Stomach smooth muscle (tissue), 2 donors: ENCODE results near the gene HINT2.
A peak's percentile ranks its signal among the peaks of the same experiment; 100 is the strongest.

Experiments used
- H3K27ac ChIP-seq: one replicate; pipeline ENCODE4 v1.7.0; 2013; ENCODE audit warnings: mild to moderate bottlenecking, low read length, inconsistent platforms
- H3K27me3 ChIP-seq, 2 donors: one replicate each; pipeline ENCODE4 v1.7.0; 2013; ENCODE audit warnings: low read length in 2 of 2; ENCODE audit not compliant: insufficient read depth in 2 of 2, control insufficient read depth in 1 of 2
- H3K36me3 ChIP-seq, 2 donors: one replicate each; pipeline ENCODE4 v1.7.0; 2013; ENCODE audit warnings: low read length in 2 of 2; ENCODE audit not compliant: control insufficient read depth in 2 of 2, insufficient read depth in 2 of 2
- H3K4me1 ChIP-seq: one replicate; pipeline ENCODE4 v1.7.0; 2013; ENCODE audit warnings: low read length; ENCODE audit not compliant: control insufficient read depth, insufficient read depth
- H3K4me3 ChIP-seq, 2 donors: one replicate each; pipeline ENCODE4 v1.7.0; 2013; ENCODE audit warnings: low read length in 2 of 2
- H3K9ac ChIP-seq, 2 donors: one replicate each; pipeline ENCODE4 v1.7.0; 2013; ENCODE audit warnings: low read length in 2 of 2, mild to moderate bottlenecking in 1 of 2
- H3K9me3 ChIP-seq, 2 donors: one replicate each; pipeline ENCODE4 v1.7.0; 2013; ENCODE audit warnings: low read length in 2 of 2; ENCODE audit not compliant: control insufficient read depth in 2 of 2
- donor health status: healthy.
- donor health status: Pancreatic carcinoma.

The HINT2 gene

GRCh38 chr9:35771943-35772342 lies 42.9 kb downstream of the HINT2 start:
- H3K4me3 ChIP-seq: no peak overlapping the region
- no peaks in the 10 kb centered on the region for H3K9me3 ChIP-seq
- H3K27me3 ChIP-seq: no peaks in the 10 kb centered on the region
- H3K4me1 ChIP-seq: peaks cover 9% of the 10 kb centered on the region
- H3K36me3 ChIP-seq: no peaks in the 10 kb centered on the region
- no peak overlapping the region for H3K9ac ChIP-seq
- H3K27ac ChIP-seq: no peak overlapping the region

- Histone ChIP-seq H3K4me3 (no peak overlapping the region), H3K9ac (no peak overlapping the region), H3K27me3 (no peaks in the 10 kb centered on the region), H3K9me3 (no peaks in the 10 kb centered on the region), H3K4me1 (peaks cover 9% of the 10 kb centered on the region), H3K27ac (peak overlapping the region; percentile 3), H3K36me3 (no peaks in the 10 kb centered on the region)
Measured at GRCh38 chr9:35771534-35771933, 43.3 kb downstream of the HINT2 start.

- Histone ChIP-seq H3K27me3 (no peaks in the 10 kb centered on the region), H3K9me3 (no peaks in the 10 kb centered on the region), H3K9ac (no peak overlapping the region), H3K4me3 (no peak overlapping the region), H3K27ac (peak overlapping the region; percentile 3), H3K36me3 (no peaks in the 10 kb centered on the region), H3K4me1 (peaks cover 9% of the 10 kb centered on the region)
Measured at GRCh38 chr9:35771075-35771433, 43.8 kb downstream of the HINT2 start.

GRCh38 chr9:35769763-35770162 lies 45.1 kb downstream of the HINT2 start:
- H3K9ac ChIP-seq: no peak overlapping the region

GRCh38 chr9:35767458-35767857 lies 47.4 kb downstream of the HINT2 start:
- H3K36me3 ChIP-seq: no peaks in the 10 kb centered on the region

More at GRCh38 chr9:35769763-35770162, 45.1 kb downstream of the HINT2 start:
- H3K4me1 ChIP-seq: peaks cover 9% of the 10 kb centered on the region
- no peaks in the 10 kb centered on the region for H3K36me3 ChIP-seq
- H3K27ac ChIP-seq: no peak overlapping the region
- no peaks in the 10 kb centered on the region for H3K27me3 ChIP-seq
- H3K4me3 ChIP-seq: no peak overlapping the region
- H3K9me3 ChIP-seq: no peaks in the 10 kb centered on the region

GRCh38 chr9:35766997-35767396 lies 47.8 kb downstream of the HINT2 start:
- Histone ChIP-seq H3K4me1 (peaks cover 9% of the 10 kb centered on the region), H3K36me3 (no peaks in the 10 kb centered on the region), H3K9me3 (no peaks in the 10 kb centered on the region), H3K27me3 (no peaks in the 10 kb centered on the region), H3K4me3 (no peak overlapping the region), H3K9ac (no peak overlapping the region), H3K27ac (no peak overlapping the region)

More at GRCh38 chr9:35767458-35767857, 47.4 kb downstream of the HINT2 start:
- no peaks in the 10 kb centered on the region for H3K9me3 ChIP-seq
- H3K4me3 ChIP-seq: no peak overlapping the region
- H3K27ac ChIP-seq: no peak overlapping the region
- no peak overlapping the region for H3K9ac ChIP-seq
- no peaks in the 10 kb centered on the region for H3K27me3 ChIP-seq
- H3K4me1 ChIP-seq: peaks cover 9% of the 10 kb centered on the region

GRCh38 chr9:35763803-35764202 lies 51.0 kb downstream of the HINT2 start:
- Histone ChIP-seq H3K9ac (no peak overlapping the region), H3K4me1 (no peaks in the 10 kb centered on the region), H3K27ac (no peak overlapping the region), H3K36me3 (no peaks in the 10 kb centered on the region), H3K4me3 (no peak overlapping the region), H3K9me3 (no peaks in the 10 kb centered on the region), H3K27me3 (no peaks in the 10 kb centered on the region)

GRCh38 chr9:35763181-35763580 lies 51.7 kb downstream of the HINT2 start:
- Histone ChIP-seq H3K27ac (no peak overlapping the region), H3K4me3 (no peak overlapping the region), H3K36me3 (no peaks in the 10 kb centered on the region), H3K9ac (no peak overlapping the region), H3K9me3 (no peaks in the 10 kb centered on the region), H3K27me3 (no peaks in the 10 kb centered on the region), H3K4me1 (peaks cover 3% of the 10 kb centered on the region)
